Measurements from ENCODE around the gene PARP6. TPM values are rescaled to one million over a fixed set of nuclear protein-coding genes. Genes with fewer than 3 reads are reported as not detected.

The PARP6 gene
- total and polyA plus RNA-seq, 9 of the 15 experiments (the other 6 are each of a cell fraction or from before 2014, with no cell fraction given), result 14.8 to 83.2 (median 28.3) TPM

GRCh38 chr15:72304596-72304995 is 32.2 kb upstream of the PARP6 start:
- in situ Hi-C loops (cut with MboI), result loop anchor here (25.0 kb wide), 3 partner anchors 783 to 1783 kb away; partner anchors contain the start of gene GOLGA6A
- WGBS (ENCODE audit: insufficient coverage, low coverage, missing lambda C conversion rate), result 5% methylated on average over 7 of the region's 7 CpGs

More at GRCh38 chr15:72304596-72304995, 32.2 kb upstream of the PARP6 start:
- POLR2A ChIA-PET, result interaction anchor here (1.2 kb wide), 1 partner anchor 13 kb away, joined by 3 read pairs; no protein-coding TSS in a partner anchor
- Histone ChIP-seq H3K4me2 (ENCODE audit: insufficient read depth, low read length) (no peak overlapping the region), H3K9me1 (ENCODE audit: control insufficient read depth, insufficient read depth, low read length) (no peaks in the 10 kb centered on the region), H3K4me3 (no peak overlapping the region), H3K4me1 (replicated peaks in 1 of 2; ENCODE audit: control insufficient read depth in 2 of 2, insufficient read depth in 2 of 2, low read length in 2 of 2) (no peaks in the 10 kb centered on the region), H3K9ac (ENCODE audit: insufficient read depth in 1 of 2, low read depth in 2 of 2, low read length in 2 of 2) (peak overlapping the region in 1 of 2 experiments; percentile 16; a peak in 1 of 4 replicates), H3K27ac (ENCODE audit: extremely low read depth, low read depth, low read length) (no peak overlapping the region), H3K36me3 (ENCODE audit: control insufficient read depth, insufficient read depth, low read length) (no peaks in the 10 kb centered on the region), H4K20me1 (replicated peaks; ENCODE audit: control insufficient read depth, insufficient read depth, low read length) (no peaks in the 10 kb centered on the region; the same call in 1 of the 2 replicates), H3K27me3 (ENCODE audit: control insufficient read depth in 2 of 2, insufficient read depth in 2 of 2, low read length in 2 of 2) (peaks cover 17 to 30% of the 10 kb centered on the region in 2 experiments), H2AFZ (ENCODE audit: low read depth, low read length) (no peak overlapping the region), H3K79me2 (ENCODE audit: control insufficient read depth, insufficient read depth, low read length) (no peaks in the 10 kb centered on the region), H3K9me3 (replicated peaks; ENCODE audit: control insufficient read depth, insufficient read depth, low read depth, low read length) (no peaks in the 10 kb centered on the region)
- ATAC-seq (no peak), DNase-seq (ENCODE audit: extremely low read depth in 1 of 4, low spot score in 3 of 4) (no peak), FAIRE-seq (no peak)
- BruUV-seq (replicated peaks), result no TSS peak
- intact Hi-C loops (cut with micrococcal nuclease), result no loop called here
- CTCF ChIA-PET (ENCODE audit: low intra/inter-chr PET ratio), result no interaction called here
- no peak for TF ChIP-seq TRIM24 (IDR thresholded peaks at IDR 0.05)
- TF ChIP-seq ZNF224 (CRISPR knock-in tag; IDR thresholded peaks at IDR 0.05), result no peak
- TF ChIP-seq, protein P1, sequence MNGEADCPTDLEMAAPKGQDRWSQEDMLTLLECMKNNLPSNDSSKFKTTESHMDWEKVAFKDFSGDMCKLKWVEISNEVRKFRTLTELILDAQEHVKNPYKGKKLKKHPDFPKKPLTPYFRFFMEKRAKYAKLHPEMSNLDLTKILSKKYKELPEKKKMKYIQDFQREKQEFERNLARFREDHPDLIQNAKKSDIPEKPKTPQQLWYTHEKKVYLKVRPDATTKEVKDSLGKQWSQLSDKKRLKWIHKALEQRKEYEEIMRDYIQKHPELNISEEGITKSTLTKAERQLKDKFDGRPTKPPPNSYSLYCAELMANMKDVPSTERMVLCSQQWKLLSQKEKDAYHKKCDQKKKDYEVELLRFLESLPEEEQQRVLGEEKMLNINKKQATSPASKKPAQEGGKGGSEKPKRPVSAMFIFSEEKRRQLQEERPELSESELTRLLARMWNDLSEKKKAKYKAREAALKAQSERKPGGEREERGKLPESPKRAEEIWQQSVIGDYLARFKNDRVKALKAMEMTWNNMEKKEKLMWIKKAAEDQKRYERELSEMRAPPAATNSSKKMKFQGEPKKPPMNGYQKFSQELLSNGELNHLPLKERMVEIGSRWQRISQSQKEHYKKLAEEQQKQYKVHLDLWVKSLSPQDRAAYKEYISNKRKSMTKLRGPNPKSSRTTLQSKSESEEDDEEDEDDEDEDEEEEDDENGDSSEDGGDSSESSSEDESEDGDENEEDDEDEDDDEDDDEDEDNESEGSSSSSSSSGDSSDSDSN (IDR thresholded peaks at IDR 0.05; ENCODE audit: borderline replicate concordance in 1 of 2, low read depth in 2 of 2, low read length in 2 of 2), result no peak
- no peak for TF ChIP-seq BMI1 (IDR thresholded peaks at IDR 0.05; ENCODE audit: low read length)
- TF ChIP-seq ZNF583 (CRISPR knock-in tag; IDR thresholded peaks at IDR 0.05), result no peak
- TF ChIP-seq U2AF2 (optimal IDR thresholded peaks at IDR 0.05; ENCODE audit: low read depth, low read length), result no peak
- no peak for TF ChIP-seq BCOR (IDR thresholded peaks at IDR 0.05)
- no peak for TF ChIP-seq NEUROD1 (IDR thresholded peaks at IDR 0.05; ENCODE audit: borderline replicate concordance, low read depth, low read length, partially characterized antibody)
- no peak for TF ChIP-seq ZNF165 (CRISPR knock-in tag; IDR thresholded peaks at IDR 0.05; ENCODE audit: borderline replicate concordance)
- TF ChIP-seq THRB (CRISPR knock-in tag; conservative IDR thresholded peaks at IDR 0.05), result no peak
- no peak for TF ChIP-seq ADNP (tag; IDR thresholded peaks at IDR 0.05)
- TF ChIP-seq ZKSCAN8 (CRISPR knock-in tag; IDR thresholded peaks at IDR 0.05), result no peak
- TF ChIP-seq RBM14 (IDR thresholded peaks at IDR 0.05; ENCODE audit: borderline replicate concordance, insufficient read depth, low read depth, low read length), result no peak
- TF ChIP-seq ILK (tag; IDR thresholded peaks at IDR 0.05; ENCODE audit: borderline replicate concordance, low read depth), result no peak
- TF ChIP-seq PRMT5 (CRISPR knock-in tag; IDR thresholded peaks at IDR 0.05), result no peak
